Erythroblast (primary cell): ENCODE results near the gene PAWR.

Source experiments
- DNase-seq, 2 experiments: peaks; one replicate each; lab custom pipeline; 2025; lab: John Stamatoyannopoulos, UW
- GATA1 ChIP-seq: IDR thresholded peaks from 2 replicates; pipeline ENCODE4 v1.6.1; 2011; ENCODE audit warnings: low read depth, mild to moderate bottlenecking, control low read depth, low read length, moderate library complexity
- POLR2A ChIP-seq: IDR thresholded peaks from 2 replicates; pipeline ENCODE4 v1.6.1; 2011; ENCODE audit warnings: mild to moderate bottlenecking, low read length

PAWR gene

GRCh38 chr12:79690638-79691510 is at the start of gene PAWR:
Gene PAWR (minus strand): TSS chr12:79690964. CDS start chr12:79690244, 720 bp downstream.
- TF ChIP-seq GATA1: no peak
- TF ChIP-seq POLR2A: no peak
- peak; percentile 54 to 60 for DNase-seq

GRCh38 chr12:79737875-79738718 is 47.3 kb upstream of the PAWR start:
- peak; percentile 44 to 65 for DNase-seq
- TF ChIP-seq GATA1 (no peak), POLR2A (no peak)

- TF ChIP-seq GATA1 (no peak), POLR2A (no peak)
- no peak for DNase-seq
Observed at GRCh38 chr12:79732638-79733037, 41.9 kb upstream of the PAWR start.

GRCh38 chr12:79725987-79726386 is 35.2 kb upstream of the PAWR start:
- TF ChIP-seq GATA1: no peak
- no peak for TF ChIP-seq POLR2A
- DNase-seq: no peak

GRCh38 chr12:79717006-79717405 is 26.2 kb upstream of the PAWR start:
- DNase-seq: no peak
- TF ChIP-seq POLR2A: no peak
- no peak for TF ChIP-seq GATA1

- TF ChIP-seq POLR2A: no peak
- no peak for TF ChIP-seq GATA1
- no peak for DNase-seq
Observed at GRCh38 chr12:79715308-79715707, 24.5 kb upstream of the PAWR start.

GRCh38 chr12:79710707-79711483 is 20.1 kb upstream of the PAWR start:
- no peak for DNase-seq
- TF ChIP-seq POLR2A (no peak), GATA1 (no peak)

GRCh38 chr12:79707830-79708229 is 17.1 kb upstream of the PAWR start:
- TF ChIP-seq POLR2A (no peak), GATA1 (no peak)
- no peak for DNase-seq

- DNase-seq: no peak
- no peak for TF ChIP-seq GATA1
- TF ChIP-seq POLR2A: no peak
Observed at GRCh38 chr12:79706676-79707075, 15.9 kb upstream of the PAWR start.

- no peak for DNase-seq
- no peak for TF ChIP-seq GATA1
- no peak for TF ChIP-seq POLR2A
Observed at GRCh38 chr12:79706156-79706555, 15.4 kb upstream of the PAWR start.

GRCh38 chr12:79698966-79699365 is 8.2 kb upstream of the PAWR start:
- DNase-seq: no peak
- TF ChIP-seq GATA1 (no peak), POLR2A (no peak)

GRCh38 chr12:79696416-79696815 is 5.7 kb upstream of the PAWR start:
- TF ChIP-seq GATA1 (no peak), POLR2A (no peak)
- no peak for DNase-seq
